C4-2B (cell line): Measurements from ENCODE around the gene GYS2.

Source experiments
- CTCF ChIP-seq: fragments of 450-650 bp; conservative IDR thresholded peaks from 2 replicates; pipeline ENCODE4 v1.5.1; 2017; ENCODE audit warnings: mild to moderate bottlenecking
- ZFX ChIP-seq: fragments of 450-650 bp; IDR thresholded peaks from 2 replicates; pipeline ENCODE4 v1.6.1; 2017

GRCh38 chr12:21606175-21606574, 1.5 kb upstream of the GYS2 start:
- TF ChIP-seq CTCF (no peak), ZFX (no peak)
